T47D (cell line): ENCODE measurements around the gene LMAN1L.

Experiments used
- DNase-seq, 2 experiments: peaks; one replicate each; pipeline versions ENCODE4 v3.0.0 to v3.0.0-alpha.2; 2011 to 2012; ENCODE audit warnings: low read depth in 1 of 2, low spot score in 1 of 2
- JUND ChIP-seq: IDR thresholded peaks from 2 replicates; pipeline ENCODE4 v1.6.1; 2012; ENCODE audit warnings: low read depth
- in situ Hi-C: cut with HindIII; loops from 2 replicates; pipeline ENCODE4 v1.10.0; 2016; ENCODE audit warnings: low sequenced_read_pairs, low pct_unique_long_range_greater_than_20kb

LMAN1L gene

GRCh38 chr15:74858369-74858740 is 45.7 kb downstream of the LMAN1L start:
- in situ Hi-C loops: no loop called here
- no peak for TF ChIP-seq JUND
- DNase-seq: no peak

DNA sequence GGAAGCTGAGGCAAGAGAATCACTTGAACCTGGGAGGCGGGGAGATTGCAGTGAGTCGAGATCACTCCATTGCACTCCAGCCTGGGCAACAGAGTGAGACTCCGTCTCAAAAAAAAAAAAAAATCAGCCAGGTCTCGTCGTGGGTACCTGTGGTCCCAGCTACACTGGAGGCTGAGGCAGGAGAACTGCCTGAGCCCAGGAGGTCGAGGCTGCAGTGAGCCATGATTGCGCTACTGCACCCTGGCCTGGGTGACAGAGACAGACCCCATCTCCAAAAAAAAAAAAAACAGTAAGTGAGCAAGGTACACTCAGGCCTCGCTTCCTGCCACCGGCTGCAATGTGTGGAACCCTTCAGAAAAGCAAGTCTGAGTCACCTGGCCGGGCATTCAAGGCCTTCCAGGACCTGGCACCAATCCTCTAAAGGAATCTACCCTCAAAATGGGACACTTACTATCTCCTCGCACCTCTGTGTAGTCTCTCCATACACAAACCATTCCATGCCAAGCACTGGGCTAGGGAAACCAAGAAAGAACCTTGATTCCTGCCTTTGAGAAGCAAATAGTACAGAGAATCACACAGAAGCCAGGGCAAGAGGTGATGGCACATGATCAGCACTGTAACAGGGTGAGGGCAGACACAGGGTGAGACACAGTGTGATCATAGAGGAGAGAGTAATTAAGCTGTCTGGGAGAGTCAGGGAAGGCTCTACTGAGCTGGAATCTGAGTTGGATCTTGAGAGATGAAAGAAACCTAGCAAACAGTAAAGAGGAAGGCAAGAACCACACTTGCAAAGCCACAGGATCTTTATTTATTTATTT is 50.8 kb downstream of the LMAN1L start:
- no peak for DNase-seq
- no peak for TF ChIP-seq JUND
- in situ Hi-C loops: no loop called here

GRCh38 chr15:74864296-74864695 is 51.7 kb downstream of the LMAN1L start:
- no peak for DNase-seq
- TF ChIP-seq JUND: no peak
- in situ Hi-C loops: no loop called here

DNA sequence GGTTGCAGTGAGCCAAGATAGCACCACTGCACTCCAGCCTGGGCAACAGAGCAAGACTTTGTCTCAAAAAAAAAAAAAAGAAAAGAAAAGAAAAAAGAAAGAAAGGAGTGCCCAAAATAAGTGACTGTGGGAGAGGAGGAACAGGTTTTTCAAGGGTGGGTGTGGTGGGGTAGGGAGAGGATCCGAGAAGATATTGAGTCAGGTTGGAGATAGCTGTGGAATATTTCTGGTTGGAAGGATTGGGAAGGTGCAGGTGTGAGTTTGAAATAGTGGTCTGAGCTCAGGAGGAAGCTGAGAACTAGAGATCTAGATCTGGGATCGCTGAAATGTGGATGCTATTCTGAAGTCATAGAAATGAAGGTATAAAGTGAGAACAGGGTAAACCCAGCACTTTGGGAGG is 52.7 kb downstream of the LMAN1L start:
- in situ Hi-C loops: no loop called here
- DNase-seq: no peak
- no peak for TF ChIP-seq JUND

GRCh38 chr15:74866090-74866489 is 53.5 kb downstream of the LMAN1L start:
- in situ Hi-C loops: no loop called here
- no peak for DNase-seq
- no peak for TF ChIP-seq JUND

DNA sequence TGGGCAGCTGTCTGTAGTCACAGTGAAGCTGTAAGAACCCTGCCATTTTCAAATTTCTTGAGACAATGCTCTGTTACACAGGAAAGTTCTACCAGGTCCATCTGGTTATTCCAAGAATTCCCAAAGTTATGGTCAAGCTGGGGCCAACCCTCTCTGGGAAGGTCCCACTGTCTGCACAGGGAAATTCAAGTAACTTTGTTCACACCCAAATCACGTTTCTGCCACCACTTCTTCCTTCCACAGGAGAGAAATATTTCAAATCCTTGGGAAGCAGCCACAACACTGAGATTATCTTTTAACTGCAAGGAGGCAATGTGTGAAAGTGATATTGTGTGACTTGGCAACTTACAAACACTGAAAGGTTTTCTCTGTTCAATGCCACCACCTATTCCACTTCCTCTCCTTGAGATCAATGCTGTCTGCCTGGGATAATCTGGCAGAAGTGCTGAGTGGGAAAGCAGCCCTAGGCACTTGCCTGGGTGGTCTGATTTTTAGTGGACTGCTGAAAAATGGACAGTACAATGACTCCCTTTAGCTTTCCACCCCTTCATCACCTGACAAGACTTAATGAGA is 54.9 kb downstream of the LMAN1L start:
- in situ Hi-C loops: no loop called here
- DNase-seq: no peak
- TF ChIP-seq JUND: no peak

DNA sequence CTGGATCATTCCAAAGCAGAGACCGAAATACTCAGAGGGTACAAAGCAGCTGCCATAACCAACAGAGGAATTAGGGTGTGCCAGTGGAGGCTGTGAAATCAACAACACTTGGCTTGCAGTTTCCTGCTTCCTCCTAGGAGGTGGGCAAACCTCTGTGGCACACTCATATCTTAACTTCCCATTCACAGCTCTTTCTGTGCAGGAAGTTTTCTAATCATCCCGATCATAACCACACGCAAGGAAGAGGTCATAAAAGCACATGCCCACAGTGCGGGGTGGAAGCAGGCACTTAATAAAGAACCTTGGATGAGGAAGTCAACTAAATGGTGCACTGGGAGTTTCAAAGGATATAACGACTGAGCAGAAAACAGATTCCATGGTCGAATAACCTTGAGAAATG is 55.4 kb downstream of the LMAN1L start:
- in situ Hi-C loops: no loop called here
- no peak for TF ChIP-seq JUND
- DNase-seq: no peak

GRCh38 chr15:74869372-74869725 is 56.7 kb downstream of the LMAN1L start:
- in situ Hi-C loops: no loop called here
- TF ChIP-seq JUND: no peak
- DNase-seq: no peak

- DNase-seq: no peak
- in situ Hi-C loops: no loop called here
- TF ChIP-seq JUND: no peak
These were observed 57.2 kb downstream of the LMAN1L start for GRCh38 chr15:74869726-74870407.

DNA sequence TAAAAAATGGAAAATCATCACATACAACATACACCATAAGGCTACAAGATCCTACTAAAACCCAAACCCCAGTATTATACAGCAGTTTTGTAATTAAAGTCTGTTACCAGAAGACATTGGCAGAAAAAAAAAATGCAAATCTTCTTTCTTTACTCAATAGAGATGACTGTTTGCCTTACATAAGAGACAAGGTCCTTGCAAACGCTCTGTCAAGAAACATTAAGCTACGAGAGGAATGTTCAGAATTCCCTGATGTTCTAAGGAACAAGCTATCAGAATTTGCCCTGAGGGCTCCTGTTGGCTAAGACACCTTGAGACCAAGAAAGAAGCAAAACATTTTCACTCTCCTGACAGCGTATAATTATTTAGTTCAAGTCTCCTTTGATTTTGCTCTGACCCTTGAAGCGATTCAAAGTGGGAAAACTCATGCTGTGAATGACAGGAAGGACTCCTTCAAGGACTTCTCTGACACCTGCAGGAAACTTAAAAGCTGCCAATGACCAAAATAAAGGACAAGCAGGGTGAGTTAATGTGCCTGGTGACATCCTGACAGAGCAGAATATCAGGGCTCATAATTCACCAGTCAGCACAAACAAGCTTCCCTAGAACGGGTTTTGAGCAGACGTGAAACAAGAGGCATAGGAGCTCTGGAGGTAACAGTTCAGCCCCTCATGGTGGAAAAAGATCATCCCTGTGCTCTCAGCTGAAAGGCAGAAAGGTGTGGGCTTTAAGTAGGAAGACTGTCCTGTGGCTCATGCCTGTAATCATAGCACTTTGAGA is 58.0 kb downstream of the LMAN1L start:
- TF ChIP-seq JUND: no peak
- in situ Hi-C loops: no loop called here
- peak in 1 of 2 experiments; percentile 81 for DNase-seq

GRCh38 chr15:74872702-74873035 is 60.0 kb downstream of the LMAN1L start:
- in situ Hi-C loops: no loop called here
- DNase-seq: no peak
- TF ChIP-seq JUND: no peak

DNA sequence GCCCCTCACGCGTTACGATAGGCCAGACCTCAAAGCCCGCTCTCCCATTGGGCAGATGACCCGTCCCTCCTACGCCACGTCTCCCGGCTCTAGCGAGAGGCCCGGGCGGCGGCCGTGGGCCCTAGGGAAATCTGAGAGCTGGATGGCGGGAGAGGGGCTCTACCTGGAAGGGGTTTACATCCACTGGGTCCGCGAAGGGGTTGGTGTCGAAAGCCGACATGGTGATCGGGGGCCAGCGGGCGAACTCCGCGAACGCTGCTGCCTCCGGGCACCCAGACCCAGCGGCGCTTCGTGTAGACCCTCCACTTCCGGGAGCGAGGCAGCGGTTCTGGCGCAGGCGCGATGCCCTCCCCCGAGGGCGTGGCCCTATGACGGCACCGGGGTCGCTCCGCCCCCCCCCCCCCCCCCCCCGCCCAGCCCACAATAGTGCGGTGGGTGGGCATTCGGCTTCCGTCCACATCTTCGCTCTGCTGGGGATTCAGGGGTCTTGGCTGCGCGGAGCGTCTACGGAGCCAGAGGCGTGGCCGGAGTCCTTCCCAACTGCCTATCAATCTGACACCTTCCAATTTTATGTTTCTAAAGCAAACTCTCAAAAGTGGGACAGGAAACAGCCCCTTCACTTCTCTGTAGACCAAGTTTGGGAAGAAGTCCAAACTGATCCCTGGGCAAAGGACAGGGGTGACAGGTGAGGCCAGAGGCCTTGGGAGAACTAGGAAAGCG is 60.6 kb downstream of the LMAN1L start, which contains the start of gene SCAMP2:
TSS of gene SCAMP2 (minus strand) at position 330 of the 720 bp plus-strand sequence. CDS start at position 220, 110 bp downstream.
- in situ Hi-C loops: no loop called here
- peak; percentile 96 to 97 for DNase-seq
- TF ChIP-seq JUND: no peak
